ENCODE measurements around the gene SYNE3.

- TF ChIP-seq POLR2AphosphoS5 (IDR thresholded peaks at IDR 0.05): no peak
- TF ChIP-seq, protein P1, sequence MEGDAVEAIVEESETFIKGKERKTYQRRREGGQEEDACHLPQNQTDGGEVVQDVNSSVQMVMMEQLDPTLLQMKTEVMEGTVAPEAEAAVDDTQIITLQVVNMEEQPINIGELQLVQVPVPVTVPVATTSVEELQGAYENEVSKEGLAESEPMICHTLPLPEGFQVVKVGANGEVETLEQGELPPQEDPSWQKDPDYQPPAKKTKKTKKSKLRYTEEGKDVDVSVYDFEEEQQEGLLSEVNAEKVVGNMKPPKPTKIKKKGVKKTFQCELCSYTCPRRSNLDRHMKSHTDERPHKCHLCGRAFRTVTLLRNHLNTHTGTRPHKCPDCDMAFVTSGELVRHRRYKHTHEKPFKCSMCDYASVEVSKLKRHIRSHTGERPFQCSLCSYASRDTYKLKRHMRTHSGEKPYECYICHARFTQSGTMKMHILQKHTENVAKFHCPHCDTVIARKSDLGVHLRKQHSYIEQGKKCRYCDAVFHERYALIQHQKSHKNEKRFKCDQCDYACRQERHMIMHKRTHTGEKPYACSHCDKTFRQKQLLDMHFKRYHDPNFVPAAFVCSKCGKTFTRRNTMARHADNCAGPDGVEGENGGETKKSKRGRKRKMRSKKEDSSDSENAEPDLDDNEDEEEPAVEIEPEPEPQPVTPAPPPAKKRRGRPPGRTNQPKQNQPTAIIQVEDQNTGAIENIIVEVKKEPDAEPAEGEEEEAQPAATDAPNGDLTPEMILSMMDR (IDR thresholded peaks at IDR 0.05 in 8 of 11, conservative IDR thresholded peaks at IDR 0.05 in 3 of 11): no peak
These were observed 26.3 kb downstream of the SYNE3 start for GRCh38 chr14:95490138-95490509.

All from spleen (tissue), 7 donors.